H1 (cell line): ENCODE measurements around the gene BLTP1.

Source experiments
- EP300 ChIP-seq, 2 experiments: IDR thresholded peaks; 1 replicate in 1 of 2; 2 replicates in 1 of 2; pipeline ENCODE4 v1.6.1; 2011 to 2012; ENCODE audit warnings: low read depth in 2 of 2, low read length in 2 of 2, mild to moderate bottlenecking in 2 of 2, borderline replicate concordance in 1 of 2, inconsistent platforms in 1 of 2, moderate library complexity in 1 of 2
- EZH2 ChIP-seq: fragments of 200-600 bp; sonication (generic); IDR thresholded peaks from 2 replicates; pipeline ENCODE4 v1.7.1; 2012; ENCODE audit warnings: low read depth, mild to moderate bottlenecking, moderate library complexity, low read length, inconsistent platforms; ENCODE audit not compliant: severe bottlenecking
- GABPA ChIP-seq: IDR thresholded peaks from 2 replicates; pipeline ENCODE4 v1.6.1; 2011; ENCODE audit warnings: mild to moderate bottlenecking, low read length, moderate library complexity, borderline replicate concordance; ENCODE audit not compliant: insufficient read depth
- HDAC6 ChIP-seq: IDR thresholded peaks from one replicate; pipeline ENCODE4 v1.7.1; 2012; ENCODE audit warnings: low read depth, mild to moderate bottlenecking, inconsistent platforms, low read length, moderate library complexity
- JUN ChIP-seq: IDR thresholded peaks from 2 replicates; pipeline ENCODE4 v1.6.1; 2011; ENCODE audit warnings: low read depth, mild to moderate bottlenecking, improper control_type of control experiment, low read length
- KDM1A ChIP-seq: fragments of 200-600, 300-600 bp; sonication (generic); IDR thresholded peaks from 2 replicates; pipeline ENCODE4 v1.7.1; 2016; ENCODE audit warnings: mild to moderate bottlenecking, low read length, borderline replicate concordance
- POLR2A ChIP-seq, 2 experiments: IDR thresholded peaks; 1 replicate in 1 of 2; 2 replicates in 1 of 2; pipeline ENCODE4 v1.6.1; 2011; ENCODE audit warnings: low read depth in 2 of 2, low read length in 2 of 2, mild to moderate bottlenecking in 2 of 2; ENCODE audit errors: control extremely low read depth in 1 of 2
- POLR2AphosphoS5 ChIP-seq: IDR thresholded peaks from 2 replicates; pipeline ENCODE4 v1.6.1; 2011; ENCODE audit warnings: low read depth, low read length
- SP1 ChIP-seq: IDR thresholded peaks from 2 replicates; pipeline ENCODE4 v1.6.1; 2011; ENCODE audit warnings: low read depth, low read length
- TEAD4 ChIP-seq: IDR thresholded peaks from 2 replicates; pipeline ENCODE4 v1.6.1; 2012; ENCODE audit warnings: low read depth, low read length, inconsistent platforms, mixed read lengths
- USF2 ChIP-seq: IDR thresholded peaks from 2 replicates; pipeline ENCODE4 v1.6.1; 2011; ENCODE audit warnings: low read length, improper control_type of control experiment
- ZNF274 ChIP-seq: IDR thresholded peaks from 2 replicates; pipeline ENCODE4 v1.7.0; 2012; ENCODE audit warnings: low read length, borderline replicate concordance; ENCODE audit errors: extremely low read depth
- TF ChIP-seq, protein P1 (sequence below), 3 experiments: IDR thresholded peaks; 1 replicate in 2 of 3; 2 replicates in 1 of 3; pipeline versions ENCODE4 v1.5.1 to v1.6.1; 2011; ENCODE audit warnings: low read length in 3 of 3, mild to moderate bottlenecking in 3 of 3, inconsistent platforms in 2 of 3, low read depth in 1 of 3, moderate library complexity in 1 of 3; ENCODE audit not compliant: insufficient read depth in 1 of 3; ENCODE audit errors: control extremely low read depth in 1 of 3

DNA sequence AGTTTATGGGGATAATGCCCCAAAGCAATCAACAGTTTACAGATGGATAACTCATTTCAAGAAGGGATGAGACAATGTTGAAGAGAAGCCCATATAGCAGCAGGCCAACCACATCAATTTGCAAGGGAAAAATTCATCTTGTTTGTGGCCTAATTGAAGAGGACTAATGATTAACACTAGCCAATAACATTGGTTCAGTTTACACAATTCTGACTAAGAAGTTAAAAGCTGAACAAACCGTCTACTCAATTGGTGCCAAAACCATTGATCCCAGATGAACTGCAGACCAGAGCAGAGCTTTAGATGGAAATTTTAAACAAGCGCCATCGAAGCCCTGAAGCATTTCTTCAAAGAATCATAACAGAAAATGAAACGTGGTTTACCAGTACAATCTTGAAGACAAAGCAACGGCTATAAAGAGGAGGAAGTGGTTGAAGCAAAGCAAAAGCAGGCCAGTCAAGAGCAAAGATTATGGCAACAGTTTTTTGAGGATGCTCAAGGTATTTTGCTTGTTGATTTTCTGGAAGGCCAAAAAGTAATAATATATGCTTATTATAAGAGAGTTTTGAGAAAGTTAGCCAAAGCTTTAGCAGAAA, 20.5 kb upstream of the BLTP1 start:
- TF ChIP-seq, protein P1, sequence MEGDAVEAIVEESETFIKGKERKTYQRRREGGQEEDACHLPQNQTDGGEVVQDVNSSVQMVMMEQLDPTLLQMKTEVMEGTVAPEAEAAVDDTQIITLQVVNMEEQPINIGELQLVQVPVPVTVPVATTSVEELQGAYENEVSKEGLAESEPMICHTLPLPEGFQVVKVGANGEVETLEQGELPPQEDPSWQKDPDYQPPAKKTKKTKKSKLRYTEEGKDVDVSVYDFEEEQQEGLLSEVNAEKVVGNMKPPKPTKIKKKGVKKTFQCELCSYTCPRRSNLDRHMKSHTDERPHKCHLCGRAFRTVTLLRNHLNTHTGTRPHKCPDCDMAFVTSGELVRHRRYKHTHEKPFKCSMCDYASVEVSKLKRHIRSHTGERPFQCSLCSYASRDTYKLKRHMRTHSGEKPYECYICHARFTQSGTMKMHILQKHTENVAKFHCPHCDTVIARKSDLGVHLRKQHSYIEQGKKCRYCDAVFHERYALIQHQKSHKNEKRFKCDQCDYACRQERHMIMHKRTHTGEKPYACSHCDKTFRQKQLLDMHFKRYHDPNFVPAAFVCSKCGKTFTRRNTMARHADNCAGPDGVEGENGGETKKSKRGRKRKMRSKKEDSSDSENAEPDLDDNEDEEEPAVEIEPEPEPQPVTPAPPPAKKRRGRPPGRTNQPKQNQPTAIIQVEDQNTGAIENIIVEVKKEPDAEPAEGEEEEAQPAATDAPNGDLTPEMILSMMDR (IDR thresholded peaks at IDR 0.05; ENCODE audit: control extremely low read depth in 1 of 3, insufficient read depth in 1 of 3, low read depth in 1 of 3, low read length in 3 of 3): no peak
- TF ChIP-seq ZNF274 (no peak), EZH2 (no peak), HDAC6 (no peak), KDM1A (no peak), JUN (no peak), GABPA (no peak), TEAD4 (no peak), POLR2A (IDR thresholded peaks at IDR 0.05; ENCODE audit: control extremely low read depth in 1 of 2, low read depth in 2 of 2, low read length in 2 of 2) (no peak), SP1 (no peak), EP300 (IDR thresholded peaks at IDR 0.05; ENCODE audit: borderline replicate concordance in 1 of 2, low read depth in 2 of 2, low read length in 2 of 2) (no peak), USF2 (no peak), POLR2AphosphoS5 (no peak)
